ENCODE data around the gene PLEKHG3.

- TF ChIP-seq EZH2phosphoT487 (IDR thresholded peaks at IDR 0.05; ENCODE audit: borderline replicate concordance, low read depth, low read length) (no peak), CTCF (conservative IDR thresholded peaks at IDR 0.05; ENCODE audit: low read length) (no peak)
Measured at GRCh38 chr14:64792871-64793560, 88.8 kb downstream of the PLEKHG3 start.

Data from OCI-LY7 (cell line).